ENCODE results near the gene EML3.
"Not testable (repeated sequence)": the region's sequence is repeated elsewhere in the genome, so short reads cannot be mapped to it uniquely, and the experiment has no call there.

The EML3 gene

DNA sequence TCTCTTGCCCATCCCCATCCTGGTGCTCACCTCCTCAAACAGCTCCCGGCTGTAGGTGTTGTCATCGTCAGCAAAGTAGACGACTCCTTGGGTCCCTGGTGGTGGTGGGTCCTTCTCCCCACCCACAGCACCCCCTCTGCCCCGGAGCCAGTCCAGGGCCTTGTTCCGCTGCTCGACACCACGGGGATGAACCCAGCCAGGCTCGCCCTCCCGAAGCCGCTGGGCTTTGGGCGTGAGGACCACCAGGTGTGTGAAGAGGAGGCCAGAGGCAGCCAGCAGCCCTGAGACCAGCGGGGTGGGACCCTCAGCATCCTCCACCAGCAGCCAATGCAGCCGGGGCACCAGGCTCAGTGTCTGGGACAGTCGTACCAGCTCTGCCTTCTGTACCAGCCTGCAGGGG, 4.4 kb upstream of the EML3 start:
- not testable (repeated sequence) for DNase-seq

DNA sequence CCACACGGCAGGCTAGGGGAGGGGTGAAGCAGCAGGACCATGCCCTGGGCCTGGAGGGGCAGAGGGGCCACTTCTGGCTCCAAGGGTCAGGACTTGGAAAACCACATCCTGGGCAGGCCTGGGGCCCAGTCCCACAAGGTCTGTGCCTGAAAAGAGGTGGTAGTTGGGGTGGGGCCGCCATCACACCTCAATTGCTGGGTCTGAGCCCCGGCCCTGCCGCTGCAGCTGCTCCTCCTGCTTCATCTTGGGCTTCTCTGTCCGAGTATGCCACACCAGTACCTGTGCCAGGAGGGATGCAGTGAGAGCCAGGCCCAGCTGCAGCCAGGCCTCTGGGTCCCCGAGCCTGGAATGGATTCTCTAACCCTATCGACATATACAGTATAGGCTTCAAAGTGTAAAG, 2.9 kb upstream of the EML3 start:
- no peak for DNase-seq

DNA sequence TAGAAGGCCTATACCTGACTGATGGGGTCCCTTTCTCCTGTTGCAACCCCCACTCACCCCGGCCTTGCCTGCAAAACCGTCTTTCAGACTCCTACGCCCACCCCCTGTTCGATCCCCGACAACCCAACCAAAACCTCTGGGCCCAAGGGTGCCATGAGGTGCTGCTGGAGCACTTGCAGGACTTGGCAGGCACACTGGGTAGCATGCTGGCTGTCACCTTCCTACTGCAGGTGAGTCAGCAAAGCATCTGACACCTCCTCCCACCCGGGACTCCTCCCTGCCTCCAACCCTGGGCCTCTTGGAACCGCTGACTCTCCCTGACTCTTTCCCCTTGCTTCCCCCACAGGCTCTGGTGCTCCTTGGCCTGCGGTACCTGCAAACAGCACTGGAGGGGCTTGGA, 1.7 kb upstream of the EML3 start:
- no peak for DNase-seq

DNA sequence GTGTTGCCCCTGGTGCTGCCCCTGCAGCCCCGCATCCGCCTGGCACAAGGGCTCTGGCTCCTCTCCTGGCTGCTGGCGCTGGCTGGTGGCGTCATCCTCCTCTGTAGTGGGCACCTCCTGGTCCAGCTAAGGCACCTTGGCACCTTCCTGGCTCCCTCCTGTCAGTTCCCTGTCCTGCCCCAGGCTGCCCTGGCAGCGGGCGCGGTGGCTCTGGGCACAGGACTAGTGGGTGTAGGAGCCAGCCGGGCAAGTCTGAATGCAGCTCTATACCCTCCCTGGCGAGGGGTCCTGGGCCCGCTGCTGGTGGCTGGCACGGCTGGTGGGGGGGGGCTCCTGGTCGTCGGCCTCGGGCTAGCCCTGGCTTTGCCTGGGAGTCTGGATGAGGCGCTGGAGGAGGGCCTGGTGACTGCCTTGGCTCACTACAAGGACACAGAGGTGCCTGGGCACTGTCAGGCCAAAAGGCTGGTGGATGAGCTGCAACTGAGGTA, 760 bp upstream of the EML3 start:
- no peak for DNase-seq

DNA sequence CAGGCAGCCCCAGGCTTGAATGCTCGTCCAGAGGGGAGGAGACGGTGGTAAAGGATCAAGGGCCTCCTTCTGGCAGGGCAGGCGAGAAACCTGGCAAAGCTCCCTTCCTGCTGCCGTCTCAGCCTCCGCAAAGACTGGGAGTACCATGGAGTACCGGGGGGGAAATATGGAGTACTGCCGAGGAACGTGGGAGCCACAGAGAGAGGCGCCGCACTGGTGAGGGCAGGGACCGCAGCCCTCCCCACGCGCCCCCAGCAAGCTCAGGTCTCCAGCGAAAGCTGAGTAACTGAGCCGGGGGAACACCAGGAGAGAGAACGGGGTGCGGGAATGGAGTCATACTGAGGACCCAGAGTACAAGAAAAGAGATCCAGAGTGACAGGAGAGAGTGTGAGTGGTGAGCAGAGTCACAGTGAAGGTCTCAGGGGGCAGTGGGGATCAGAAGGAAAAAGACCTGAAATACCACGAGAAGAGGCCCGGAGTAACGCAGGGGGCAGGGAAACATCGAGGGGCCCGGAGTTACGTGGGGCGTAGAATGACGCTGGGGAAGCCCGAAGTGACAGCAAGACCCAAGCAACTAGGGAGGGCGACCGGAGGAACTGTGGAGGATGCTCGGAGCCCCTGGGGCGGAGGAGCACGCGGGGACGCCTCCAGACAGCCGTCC, 740 bp downstream of the EML3 start:
- DNase-seq, result peak; percentile 52

DNA sequence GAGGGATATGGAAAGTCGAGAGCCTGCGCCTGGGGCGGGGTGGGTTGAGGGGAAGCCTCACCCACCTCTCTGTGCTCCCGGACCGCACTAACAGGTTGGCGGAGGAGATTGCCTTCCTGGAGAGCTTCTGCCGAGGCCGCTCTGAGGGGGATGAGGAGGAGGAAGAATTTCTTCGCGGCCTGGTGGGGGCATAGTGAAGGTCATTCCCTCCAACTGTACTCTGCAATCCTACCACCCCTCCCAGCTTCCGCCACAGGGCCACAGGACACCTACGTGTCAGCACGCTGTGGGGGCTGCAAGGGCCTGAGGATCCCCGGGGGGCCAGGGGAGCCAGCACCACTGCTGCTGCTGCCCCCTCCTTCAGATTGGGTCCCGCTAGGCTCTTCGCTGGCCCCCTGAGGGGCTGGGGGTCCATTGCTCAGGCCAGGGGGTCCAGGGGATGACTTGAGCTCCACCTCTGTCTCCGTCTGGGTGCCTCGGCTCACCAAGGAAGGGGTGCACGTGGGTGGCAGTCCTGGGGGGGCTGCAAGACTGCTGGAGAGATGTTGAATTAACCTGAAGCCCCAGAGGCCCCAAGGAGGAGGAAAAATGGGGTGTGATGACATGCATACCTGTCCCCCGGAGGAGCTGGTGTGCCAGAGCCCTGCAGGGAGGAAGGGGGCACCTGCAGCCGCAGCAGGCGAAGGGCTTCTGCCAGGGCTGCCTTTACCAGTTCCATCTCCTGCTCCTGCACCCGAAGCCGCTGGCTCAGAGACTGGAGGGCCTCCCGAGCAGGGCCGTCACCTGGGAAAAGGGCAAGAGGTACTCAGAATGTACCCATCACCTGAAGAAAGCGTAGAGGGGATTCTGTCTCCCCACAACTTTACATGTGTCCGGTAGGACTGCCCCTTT, 1.5 kb downstream of the EML3 start:
- no peak for DNase-seq

DNA sequence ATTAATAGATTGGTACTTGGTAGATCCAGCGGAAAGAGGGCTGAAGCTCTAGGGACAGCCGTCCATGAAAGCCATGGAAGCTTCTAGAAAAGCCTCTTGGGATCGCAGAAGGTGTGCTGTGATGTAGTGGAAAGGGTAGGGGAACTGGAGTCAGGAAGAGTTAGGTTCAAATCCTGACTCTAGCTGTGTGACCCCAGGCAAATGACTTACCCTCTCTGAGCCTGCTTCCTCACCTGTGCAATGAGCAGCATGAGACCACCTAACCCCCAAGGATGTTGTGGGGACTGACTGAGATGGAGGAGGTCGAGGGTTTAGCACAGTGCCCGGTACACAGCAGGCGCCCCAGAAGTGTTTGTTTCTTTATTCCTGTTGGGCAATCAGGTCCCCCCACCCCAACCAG, 2.2 kb downstream of the EML3 start:
- no peak for DNase-seq

DNA sequence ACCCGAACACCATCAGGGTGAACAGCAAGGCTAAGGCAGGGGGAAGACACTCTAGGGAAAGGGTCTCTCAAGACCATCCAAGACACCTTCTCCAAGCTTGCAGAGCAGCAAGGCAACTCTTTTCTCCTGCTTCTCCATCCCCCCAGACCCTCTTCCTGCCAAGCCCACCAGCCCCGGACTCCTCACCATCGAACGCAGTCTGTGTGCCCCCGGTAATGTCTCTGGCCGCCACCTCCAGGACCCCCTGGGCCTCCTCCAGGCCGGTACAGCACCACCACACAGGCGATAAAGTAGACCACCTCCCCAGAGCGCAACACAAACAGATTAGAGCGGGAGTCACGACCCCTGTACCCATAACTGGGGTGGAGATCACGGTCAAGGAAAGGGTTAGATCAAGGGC, 3.8 kb downstream of the EML3 start:
- no peak for DNase-seq

DNA sequence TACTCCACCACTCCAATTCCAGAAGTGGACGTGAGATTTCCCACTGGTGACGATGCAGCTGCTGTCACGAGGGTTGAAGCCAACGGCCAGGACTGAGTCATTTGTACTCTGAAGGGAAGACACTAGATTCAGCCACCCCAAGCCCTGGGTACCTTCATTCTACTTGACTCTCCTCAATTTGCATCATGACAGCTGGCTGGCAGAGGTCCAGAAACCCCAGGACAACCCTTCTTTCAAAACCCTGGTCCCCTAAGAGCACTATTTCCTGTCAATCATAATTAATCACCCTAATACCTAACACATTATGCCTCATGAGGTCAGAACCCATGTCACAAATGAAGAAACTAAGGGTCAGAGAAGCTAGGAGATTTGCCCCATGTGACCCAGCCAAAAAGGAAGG, 4.9 kb downstream of the EML3 start:
- DNase-seq, result no peak

DNA sequence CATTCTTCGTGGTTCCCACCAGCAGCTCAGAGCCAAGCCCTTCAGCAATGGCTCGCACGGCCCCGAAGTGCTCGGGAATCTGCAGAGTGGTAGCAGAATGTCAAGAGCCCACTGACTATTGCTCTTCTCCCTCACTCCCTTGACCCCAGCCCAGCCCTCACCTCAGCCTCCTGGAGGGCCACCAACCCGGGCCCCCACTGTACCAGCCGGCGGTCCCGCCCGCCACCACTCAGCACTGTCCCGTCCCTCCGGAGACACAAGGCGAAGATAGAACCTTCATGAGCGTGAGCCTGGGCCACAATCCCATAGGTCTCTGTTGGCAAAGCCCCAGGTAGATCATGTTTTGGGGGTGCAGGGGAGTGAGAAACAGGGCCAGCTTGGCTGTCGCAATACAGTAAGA, 6.7 kb downstream of the EML3 start:
- no peak for DNase-seq

DNA sequence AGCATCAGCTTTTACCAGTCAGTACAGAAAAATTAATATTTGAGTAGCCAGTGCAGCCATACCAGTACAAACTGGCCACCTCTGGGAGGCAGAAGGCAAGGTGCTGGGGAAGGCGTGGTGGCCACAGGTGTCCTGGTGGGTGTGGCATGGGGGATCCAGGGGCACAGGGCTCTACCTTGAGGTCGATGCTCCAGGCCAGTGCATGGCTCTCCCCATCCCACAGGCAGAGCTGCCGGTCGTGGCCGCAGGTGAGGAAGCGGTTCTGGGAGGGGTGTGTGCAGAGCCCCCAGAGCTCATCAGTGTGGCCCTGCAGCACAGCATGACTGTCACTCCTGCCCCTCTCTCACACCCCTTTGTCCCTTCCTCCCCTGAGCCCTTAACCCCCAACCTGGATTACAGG, 7.1 kb downstream of the EML3 start:
- DNase-seq, result no peak

DNA sequence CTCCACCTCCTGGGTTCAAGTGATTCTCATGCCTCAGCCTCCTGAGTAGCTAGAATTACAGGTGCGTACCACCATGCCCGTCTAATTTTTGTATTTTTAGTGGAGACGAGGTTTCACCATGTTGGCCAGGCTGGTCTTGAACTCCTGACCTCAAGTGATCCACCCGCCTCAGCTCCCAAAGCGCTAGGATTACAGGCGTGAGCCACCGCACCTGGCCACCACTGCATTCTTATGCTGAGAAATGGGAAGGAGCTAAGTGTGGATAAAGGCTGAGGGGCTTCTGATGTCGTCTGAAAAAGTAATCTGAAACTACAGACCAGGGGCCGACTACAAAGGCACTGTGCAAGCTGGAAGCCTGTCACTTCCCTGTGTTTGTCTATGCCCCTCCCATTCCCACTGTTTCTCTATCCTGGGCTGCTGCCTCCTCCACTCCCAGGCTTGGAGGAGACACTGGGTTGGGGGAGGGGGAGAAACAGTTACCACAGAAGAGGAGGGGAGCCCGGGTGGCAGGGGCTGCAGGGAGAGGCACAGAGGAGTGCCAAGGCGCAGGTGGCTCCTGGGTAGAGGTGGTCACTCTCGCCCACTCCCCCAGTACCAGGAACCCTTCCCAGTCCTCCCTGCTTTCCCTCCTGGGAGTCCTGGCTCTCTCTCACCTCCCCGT, 8.0 kb downstream of the EML3 start:
- no peak for DNase-seq

DNA sequence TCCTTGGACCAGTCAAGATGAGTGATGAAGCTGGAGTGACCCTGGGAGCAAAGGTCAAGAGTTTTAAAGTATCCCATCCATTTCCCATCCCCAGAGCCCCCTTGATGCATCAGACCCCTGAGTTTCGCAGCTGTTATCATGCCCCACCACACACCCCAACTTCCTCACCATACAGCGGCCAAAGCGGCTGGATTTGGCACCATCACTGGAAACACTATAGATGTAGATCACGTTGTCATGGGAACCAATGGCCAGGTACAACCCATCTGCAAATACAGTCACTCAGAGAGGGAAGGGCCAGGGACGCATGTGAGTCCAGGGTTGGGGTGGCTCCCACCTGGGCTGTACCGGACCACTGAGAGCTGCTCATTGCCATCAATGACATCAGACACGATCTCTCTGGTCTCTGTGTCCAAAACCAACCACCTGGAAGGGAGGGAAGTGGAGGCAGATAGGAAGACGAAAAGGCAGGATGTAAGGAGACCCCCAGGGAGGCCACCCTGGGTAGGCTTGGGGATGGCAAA, 8.7 kb downstream of the EML3 start:
- no peak for DNase-seq

DNA sequence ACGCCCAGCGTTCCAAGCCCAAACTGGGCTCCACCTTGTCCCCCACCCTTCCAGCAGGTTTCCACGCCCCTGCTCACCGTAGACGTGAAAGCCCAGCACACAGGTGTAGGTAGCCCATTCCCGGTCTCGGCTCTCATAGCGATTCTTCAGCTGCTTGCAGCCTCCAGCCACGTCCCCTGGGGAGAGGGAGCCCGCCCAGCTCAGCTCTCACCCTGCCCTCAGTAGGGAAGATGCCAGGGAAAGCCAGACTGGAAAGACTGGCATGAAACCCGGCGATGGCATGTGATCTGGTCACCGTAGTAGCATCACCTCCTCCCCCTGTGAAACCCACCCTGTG, 9.5 kb downstream of the EML3 start:
- DNase-seq, result no peak

DNA sequence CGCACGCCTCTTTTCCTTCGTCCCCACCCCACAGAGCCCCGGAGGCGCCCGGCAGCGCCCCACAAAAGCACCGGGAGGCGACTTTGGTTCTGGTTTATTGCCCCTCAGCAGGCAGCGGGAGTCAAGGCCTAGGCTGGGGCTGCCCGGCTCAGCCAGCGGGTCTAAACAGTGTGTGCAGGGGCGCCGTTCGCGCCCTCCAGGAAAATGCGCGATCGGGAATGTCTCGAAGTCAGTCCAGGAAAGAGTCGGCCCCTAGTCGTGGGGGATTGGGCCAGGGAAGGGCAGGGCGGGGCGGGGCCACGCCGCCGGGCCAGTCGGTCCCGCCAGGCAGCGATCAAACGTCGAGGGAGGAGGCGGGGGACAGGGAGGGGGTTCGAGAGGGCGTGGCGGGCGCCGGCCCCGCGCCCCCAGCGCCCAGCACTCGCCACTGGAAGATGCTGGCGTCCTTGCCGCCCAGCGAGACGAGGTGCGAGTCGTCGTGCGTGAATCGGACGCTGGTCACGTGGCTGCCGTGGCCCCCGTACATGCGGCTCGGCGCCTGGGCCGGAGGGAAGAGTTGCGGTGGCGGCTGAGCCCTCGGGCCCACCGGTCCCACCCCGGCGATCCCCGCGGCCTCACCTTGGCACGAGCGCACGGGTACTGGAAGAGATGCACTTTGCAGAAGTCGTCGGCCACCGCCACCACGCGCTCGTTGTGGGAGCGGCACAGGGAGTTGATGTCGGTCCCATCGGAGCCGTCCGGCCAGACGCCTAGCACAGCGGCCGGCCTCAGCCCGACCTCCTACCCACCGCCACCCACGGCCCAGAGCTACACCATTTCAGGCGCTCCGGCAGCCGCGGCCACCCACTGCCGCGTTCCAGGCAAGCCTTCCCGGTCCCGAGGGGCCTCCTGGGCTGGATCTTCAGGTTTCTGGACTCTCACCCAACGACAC, 10.2 kb downstream of the EML3 start:
- DNase-seq, result peak; percentile 61

DNA sequence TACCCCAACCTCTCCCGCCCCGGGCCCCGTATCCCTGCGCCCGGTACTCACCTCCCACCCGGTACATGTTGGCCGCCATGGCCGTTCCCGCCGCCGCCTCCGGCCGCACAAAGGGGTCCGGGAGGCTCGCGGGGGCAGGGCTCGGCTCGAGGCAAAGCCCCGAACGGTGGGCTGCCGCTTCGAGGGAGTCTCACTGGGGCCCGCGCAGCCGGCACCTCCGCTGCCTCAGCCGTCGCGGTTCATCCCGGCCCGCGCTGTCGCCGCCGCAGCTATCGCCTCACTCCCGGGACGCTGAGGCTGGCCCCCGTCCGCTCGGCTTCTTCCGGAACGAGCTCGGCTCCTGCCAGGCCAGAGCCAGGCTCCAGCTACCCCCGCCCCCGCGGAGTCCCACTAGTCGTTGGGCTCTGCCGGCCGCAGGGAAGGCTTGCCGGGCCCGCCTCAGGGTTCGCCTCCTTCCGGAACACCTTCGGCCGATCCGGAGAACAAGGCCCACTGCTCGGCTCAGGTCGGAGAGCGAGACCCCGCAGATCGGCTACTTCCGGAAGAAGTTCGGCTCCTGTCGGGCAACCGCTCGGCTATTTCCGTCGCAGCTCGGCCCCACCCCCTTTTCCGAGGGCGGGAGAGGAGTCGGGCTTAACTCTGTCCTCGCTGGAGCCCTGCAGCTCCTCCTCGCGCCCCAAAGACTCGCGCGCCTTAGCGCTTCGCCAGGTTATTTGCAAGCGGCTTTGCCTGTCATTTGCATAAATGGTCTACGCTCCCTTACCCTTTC, 11.0 kb downstream of the EML3 start, which contains the start of gene MTA2:
MTA2 (minus strand) TSS at position 494 of the 769 bp plus-strand sequence; CDS start at position 79, 415 bp downstream.
- DNase-seq, result peak; percentile 96

DNA sequence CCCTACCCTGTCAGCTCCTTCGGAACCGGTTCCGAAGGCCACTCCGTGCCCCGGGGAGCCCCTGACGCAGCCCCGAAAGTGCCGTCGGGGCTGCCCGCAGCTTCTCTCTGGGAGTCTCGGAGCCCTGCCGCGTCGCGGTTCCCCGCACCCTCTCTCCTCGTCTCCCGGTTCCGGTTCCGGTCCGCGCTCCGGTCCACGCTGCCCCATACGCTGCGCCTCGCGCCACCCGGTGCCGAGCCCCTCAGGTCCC, 11.5 kb downstream of the EML3 start:
- DNase-seq, result no peak

DNA sequence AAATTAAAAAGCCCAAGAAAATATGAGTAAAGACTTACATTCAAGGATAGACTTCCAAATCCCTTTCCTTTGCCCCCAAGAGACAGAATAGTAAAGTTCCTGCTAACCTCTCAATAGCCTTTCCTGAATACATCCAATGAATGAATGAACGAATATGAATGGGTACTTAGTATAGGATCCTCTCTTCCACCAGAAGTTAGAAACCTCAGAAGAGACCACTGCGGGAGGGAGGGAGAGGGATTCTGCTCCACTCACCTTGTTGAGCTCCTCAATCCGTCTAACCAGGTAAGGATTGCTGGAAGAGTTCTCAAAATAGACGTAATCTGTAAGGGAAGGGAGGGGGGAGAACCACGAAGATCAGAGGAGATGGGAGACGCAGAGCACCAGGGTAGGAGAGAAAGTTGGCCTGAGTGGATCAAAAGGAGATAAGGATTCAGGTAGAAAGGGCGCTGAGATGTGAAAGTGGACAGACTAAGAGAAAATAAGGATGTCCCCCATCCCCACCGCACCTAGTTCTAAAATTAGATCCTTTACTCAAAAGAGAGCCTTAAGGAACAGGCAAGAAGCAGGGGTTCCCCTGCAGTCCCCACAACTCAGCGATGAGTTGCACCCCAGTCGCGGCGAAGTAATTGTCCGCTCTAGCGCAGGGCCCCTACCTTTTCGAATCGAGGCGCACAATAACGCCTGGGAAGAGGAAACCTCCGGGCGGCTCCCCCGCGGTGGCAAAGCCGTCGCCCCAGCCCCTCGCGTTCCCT, 12.0 kb downstream of the EML3 start:
- no peak for DNase-seq

DNA sequence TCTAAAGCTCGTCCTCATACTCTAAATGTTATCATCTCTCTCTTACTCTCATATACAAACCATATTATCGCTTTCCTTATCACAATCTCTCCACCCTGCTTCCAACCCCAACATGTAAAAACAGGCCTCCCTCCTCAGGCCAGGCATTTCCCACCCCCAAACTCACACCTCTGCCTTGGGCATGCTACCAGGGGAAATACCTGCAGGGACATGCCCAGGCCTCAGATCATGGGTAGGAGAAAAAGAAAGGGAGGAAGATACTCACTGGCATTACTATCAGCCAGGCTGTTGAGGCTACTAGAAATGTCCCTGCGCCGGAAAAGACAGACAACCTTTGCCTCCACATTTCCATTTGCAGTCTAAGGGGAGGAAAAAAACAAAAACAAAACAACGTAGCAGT, 12.7 kb downstream of the EML3 start:
- no peak for DNase-seq

DNA sequence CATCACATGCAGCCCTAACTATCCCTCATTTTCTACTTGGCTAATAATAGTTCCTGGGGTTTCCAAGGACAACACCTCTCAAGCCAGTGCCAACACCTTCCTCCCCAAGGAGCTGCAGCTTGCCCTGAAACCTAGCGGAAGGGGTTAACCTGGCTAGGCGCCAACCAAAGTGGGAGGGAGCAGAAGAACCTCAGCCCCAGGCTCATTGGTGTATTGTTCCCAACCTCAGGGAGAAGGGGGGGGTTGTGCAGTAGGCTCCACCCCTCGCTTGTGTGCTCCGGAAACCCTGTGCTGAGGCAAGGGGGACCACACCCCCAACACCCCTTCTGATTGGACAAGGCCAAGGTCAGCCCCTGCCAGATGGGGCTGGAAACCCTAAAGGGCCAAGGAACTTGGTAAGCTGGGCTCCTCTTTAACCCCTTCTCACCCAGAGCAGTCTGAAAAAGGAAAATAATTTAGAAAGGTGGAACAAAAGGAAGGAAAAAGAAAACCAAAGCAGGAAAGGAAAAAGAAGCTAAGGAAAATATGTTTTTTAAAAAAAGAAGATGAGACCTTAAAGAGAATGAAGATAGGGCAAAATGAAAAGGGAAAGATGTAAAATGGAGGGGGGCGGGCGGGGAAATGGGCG, 13.4 kb downstream of the EML3 start:
- peak; percentile 99 for DNase-seq
